ENCODE results near the gene CCDC192. TPM values are rescaled to one million over a fixed set of nuclear protein-coding genes. Genes with fewer than 3 reads are reported as not detected.

The CCDC192 gene
- total and polyA plus RNA-seq, 2 experiments from 2014 or later, result 0.92 TPM; not detected in 1

GRCh38 chr5:127680595-127680994 is 22.6 kb upstream of the CCDC192 start:
- Histone ChIP-seq H3K9me3 (ENCODE audit: low read depth) (no peaks in the 10 kb centered on the region), H3K4me3 (no peak overlapping the region), H3K4me1 (ENCODE audit: low read depth) (no peaks in the 10 kb centered on the region), H3K27ac (no peak overlapping the region), H3K27me3 (no peaks in the 10 kb centered on the region), H3K36me3 (no peaks in the 10 kb centered on the region)
- DNase-seq (ENCODE audit: low read depth in 1 of 2, low spot score in 1 of 2), result no peak
- TF ChIP-seq CTCF (IDR thresholded peaks at IDR 0.05; ENCODE audit: low read depth, low read length), result no peak

GRCh38 chr5:127683008-127683407 is 20.2 kb upstream of the CCDC192 start:
- H3K27ac ChIP-seq, result no peak overlapping the region
- H3K36me3 ChIP-seq, result no peaks in the 10 kb centered on the region

GRCh38 chr5:127684726-127685467 is 18.3 kb upstream of the CCDC192 start:
- H3K9me3 ChIP-seq (ENCODE audit: low read depth), result no peaks in the 10 kb centered on the region
- no peak overlapping the region for H3K27ac ChIP-seq
- H3K4me1 ChIP-seq (ENCODE audit: low read depth), result no peaks in the 10 kb centered on the region
- H3K4me3 ChIP-seq, result no peak overlapping the region
- no peaks in the 10 kb centered on the region for H3K27me3 ChIP-seq
- no peak for TF ChIP-seq CTCF (IDR thresholded peaks at IDR 0.05; ENCODE audit: low read depth, low read length)
- H3K36me3 ChIP-seq, result no peaks in the 10 kb centered on the region
- no peak for DNase-seq (ENCODE audit: low read depth in 1 of 2, low spot score in 1 of 2)

More at GRCh38 chr5:127683008-127683407, 20.2 kb upstream of the CCDC192 start:
- H3K4me1 ChIP-seq (ENCODE audit: low read depth), result no peaks in the 10 kb centered on the region
- no peaks in the 10 kb centered on the region for H3K9me3 ChIP-seq (ENCODE audit: low read depth)
- peak in 1 of 2 donors; percentile 57 for DNase-seq (ENCODE audit: low read depth in 1 of 2, low spot score in 1 of 2)
- no peak overlapping the region for H3K4me3 ChIP-seq
- H3K27me3 ChIP-seq, result no peaks in the 10 kb centered on the region
- no peak for TF ChIP-seq CTCF (IDR thresholded peaks at IDR 0.05; ENCODE audit: low read depth, low read length)

- DNase-seq (ENCODE audit: low read depth in 1 of 2, low spot score in 1 of 2), result peak in 1 of 2 donors; percentile 47
- H3K27me3 ChIP-seq, result no peaks in the 10 kb centered on the region
- H3K9me3 ChIP-seq (ENCODE audit: low read depth), result no peaks in the 10 kb centered on the region
- no peak overlapping the region for H3K27ac ChIP-seq
- no peak overlapping the region for H3K4me3 ChIP-seq
- no peaks in the 10 kb centered on the region for H3K36me3 ChIP-seq
- no peak for TF ChIP-seq CTCF (IDR thresholded peaks at IDR 0.05; ENCODE audit: low read depth, low read length)
- no peaks in the 10 kb centered on the region for H3K4me1 ChIP-seq (ENCODE audit: low read depth)
Observed at GRCh38 chr5:127685662-127686061, 17.5 kb upstream of the CCDC192 start.

GRCh38 chr5:127686424-127686823 is 16.8 kb upstream of the CCDC192 start:
- Histone ChIP-seq H3K27ac (no peak overlapping the region), H3K4me3 (no peak overlapping the region), H3K36me3 (no peaks in the 10 kb centered on the region), H3K4me1 (ENCODE audit: low read depth) (no peaks in the 10 kb centered on the region), H3K9me3 (ENCODE audit: low read depth) (no peaks in the 10 kb centered on the region), H3K27me3 (no peaks in the 10 kb centered on the region)
- no peak for TF ChIP-seq CTCF (IDR thresholded peaks at IDR 0.05; ENCODE audit: low read depth, low read length)
- DNase-seq (ENCODE audit: low read depth in 1 of 2, low spot score in 1 of 2), result no peak
